GF-D8 (cell line): ENCODE data around the gene KTI12.
"Not testable (repeated sequence)": the region's sequence is repeated elsewhere in the genome, so short reads cannot be mapped to it uniquely, and the experiment has no call there.

Experiments used
- DNase-seq: peaks from one replicate; lab custom pipeline; 2025; lab: John Stamatoyannopoulos, UW

The KTI12 gene

GRCh38 chr1:52037909-52038308 is 4.3 kb upstream of the KTI12 start:
- DNase-seq = no peak

- peak; percentile 35 for DNase-seq
Observed at GRCh38 chr1:52037402-52037814, 3.8 kb upstream of the KTI12 start.

GRCh38 chr1:52034050-52034384 is 407 bp upstream of the KTI12 start:
- no peak for DNase-seq

- peak; percentile 33 for DNase-seq
Observed at GRCh38 chr1:52032785-52033131, 852 bp downstream of the KTI12 start.

GRCh38 chr1:52032124-52032784 is 1.4 kb downstream of the KTI12 start:
- DNase-seq = no peak

- not testable (repeated sequence) for DNase-seq
Observed at GRCh38 chr1:52028839-52029238, 4.8 kb downstream of the KTI12 start.

- no peak for DNase-seq
Observed at GRCh38 chr1:52028328-52028727, 5.3 kb downstream of the KTI12 start.

- no peak for DNase-seq
Observed at GRCh38 chr1:52026278-52026677, 7.3 kb downstream of the KTI12 start.

GRCh38 chr1:52022133-52022532 is 11.5 kb downstream of the KTI12 start:
- DNase-seq = no peak

GRCh38 chr1:52008071-52008809 is 25.4 kb downstream of the KTI12 start:
- DNase-seq = no peak

- DNase-seq = no peak
Observed at GRCh38 chr1:52007215-52008002, 26.2 kb downstream of the KTI12 start.

- not testable (repeated sequence) for DNase-seq
Observed at GRCh38 chr1:52006081-52006553, 27.5 kb downstream of the KTI12 start.

- not testable (repeated sequence) for DNase-seq
Observed at GRCh38 chr1:52005548-52005947, 28.1 kb downstream of the KTI12 start.

GRCh38 chr1:52003877-52004276 is 29.7 kb downstream of the KTI12 start:
- DNase-seq = no peak

- peak; percentile 44 for DNase-seq
Observed at GRCh38 chr1:52002038-52002917, 31.3 kb downstream of the KTI12 start.

- DNase-seq = no peak
Observed at GRCh38 chr1:51998701-51999100, 34.9 kb downstream of the KTI12 start.

- DNase-seq = no peak
Observed at GRCh38 chr1:51997974-51998382, 35.6 kb downstream of the KTI12 start.

- no peak for DNase-seq
Observed at GRCh38 chr1:51990478-51990965, 43.1 kb downstream of the KTI12 start, which contains the start of gene RAB3B. RAB3B (minus strand) TSS chr1:51990700; CDS start chr1:51977117, 13,583 bp downstream.

GRCh38 chr1:51989582-51990477 is 43.8 kb downstream of the KTI12 start:
- DNase-seq = no peak

GRCh38 chr1:51988254-51988653 is 45.4 kb downstream of the KTI12 start:
- no peak for DNase-seq

GRCh38 chr1:51986718-51987117 is 46.9 kb downstream of the KTI12 start:
- DNase-seq = no peak
